Neuron (in vitro differentiated cells): ENCODE results near the gene CDYL.
"Not testable (repeated sequence)": the region's sequence is repeated elsewhere in the genome, so short reads cannot be mapped to it uniquely, and the experiment has no call there.

Experiments used
- H2AFZ ChIP-seq: one replicate; pipeline ENCODE4 v1.6.1; 2013; ENCODE audit warnings: low read depth, mild to moderate bottlenecking, inconsistent platforms, low read length, moderate library complexity
- H3K27me3 ChIP-seq: one replicate; pipeline ENCODE4 v1.6.1; 2013; ENCODE audit warnings: low read length; ENCODE audit not compliant: insufficient read depth
- H3K36me3 ChIP-seq: one replicate; pipeline ENCODE4 v1.6.1; 2013; ENCODE audit warnings: low read length; ENCODE audit not compliant: insufficient read depth
- H3K4me1 ChIP-seq: one replicate; pipeline ENCODE4 v1.6.1; 2013; ENCODE audit warnings: low read length; ENCODE audit not compliant: insufficient read depth
- H3K4me3 ChIP-seq: 2 replicates; pipeline ENCODE4 v1.5.1; 2013; ENCODE audit warnings: mild to moderate bottlenecking, low read length, moderate library complexity
- H3K9me3 ChIP-seq: one replicate; pipeline ENCODE4 v1.6.1; 2013; ENCODE audit warnings: low read length

CDYL gene

DNA sequence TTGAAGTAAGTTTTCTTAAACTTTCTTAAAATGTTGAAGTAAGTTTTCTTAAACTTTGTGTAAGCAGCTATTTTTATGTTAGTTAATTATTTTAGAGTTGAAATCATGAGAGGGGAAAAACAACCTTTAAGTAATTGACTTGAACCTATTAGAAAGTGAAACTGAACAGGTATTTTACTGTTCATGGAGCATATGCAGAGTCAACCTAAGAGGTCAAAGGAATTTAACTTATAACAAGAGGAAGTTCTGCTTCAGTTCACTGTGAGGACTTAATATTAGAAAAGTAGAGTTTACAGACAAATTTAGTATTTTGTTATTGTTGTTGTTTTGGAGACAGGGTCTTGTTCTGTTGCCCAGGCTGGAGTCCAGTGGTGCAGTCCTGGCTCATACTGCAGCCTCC is 38.0 kb downstream of the CDYL start:
- no peak overlapping the region for H3K4me3 ChIP-seq
- H3K27me3 ChIP-seq = no peaks in the 10 kb centered on the region
- no peak overlapping the region for H2AFZ ChIP-seq
- no peaks in the 10 kb centered on the region for H3K4me1 ChIP-seq
- H3K9me3 ChIP-seq = peaks cover 2% of the 10 kb centered on the region
- peaks cover 2% of the 10 kb centered on the region for H3K36me3 ChIP-seq

DNA sequence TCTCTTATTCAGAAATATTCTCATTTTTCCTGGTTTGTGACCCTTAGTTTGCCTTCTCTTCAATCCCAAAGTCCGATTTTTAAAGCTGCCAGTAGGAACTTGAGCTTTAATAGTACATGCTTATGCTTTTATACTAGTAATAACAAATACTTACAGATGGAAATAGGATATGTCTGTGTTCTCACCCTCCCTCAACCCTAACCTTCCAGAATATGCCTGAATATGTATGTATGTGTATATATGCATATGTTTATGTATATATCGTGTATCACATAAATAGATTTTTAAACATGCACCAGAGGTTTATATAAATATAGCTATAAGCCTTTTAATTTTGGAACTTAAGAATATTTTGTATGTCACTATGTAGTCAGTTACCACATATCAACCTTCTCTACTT is 38.8 kb downstream of the CDYL start:
- peaks cover 2% of the 10 kb centered on the region for H3K9me3 ChIP-seq
- H3K4me3 ChIP-seq = no peak overlapping the region
- H2AFZ ChIP-seq = no peak overlapping the region
- H3K27me3 ChIP-seq = no peaks in the 10 kb centered on the region
- H3K36me3 ChIP-seq = peaks cover 2% of the 10 kb centered on the region
- no peaks in the 10 kb centered on the region for H3K4me1 ChIP-seq

DNA sequence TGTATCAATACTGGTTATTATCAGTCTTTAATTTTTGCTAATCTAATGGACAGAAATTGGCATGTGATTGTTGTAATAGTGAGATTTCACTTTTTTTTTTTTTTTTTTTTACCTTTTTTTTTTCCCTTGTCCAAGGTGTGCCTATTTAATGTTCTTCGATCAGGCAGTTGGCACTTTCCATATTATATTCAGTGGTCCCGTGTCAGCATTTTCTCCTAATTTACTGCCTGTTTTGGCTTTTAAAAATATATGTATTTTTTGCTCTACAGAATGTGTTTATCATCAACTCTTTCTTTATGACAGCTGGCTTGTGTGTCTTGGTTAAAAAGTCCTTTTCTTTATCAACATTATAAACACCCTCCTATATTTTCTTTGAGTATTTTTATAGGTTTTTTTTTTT is 39.4 kb downstream of the CDYL start:
- Histone ChIP-seq H3K4me1 (no peaks in the 10 kb centered on the region), H3K27me3 (no peaks in the 10 kb centered on the region), H2AFZ (no peak overlapping the region), H3K9me3 (peaks cover 2% of the 10 kb centered on the region), H3K4me3 (no peak overlapping the region), H3K36me3 (peaks cover 2% of the 10 kb centered on the region)

GRCh38 chr6:4816904-4817303 is 40.7 kb downstream of the CDYL start:
- H3K36me3 ChIP-seq = peaks cover 2% of the 10 kb centered on the region
- H2AFZ ChIP-seq = no peak overlapping the region
- no peak overlapping the region for H3K4me3 ChIP-seq
- no peaks in the 10 kb centered on the region for H3K4me1 ChIP-seq
- no peaks in the 10 kb centered on the region for H3K27me3 ChIP-seq
- no peaks in the 10 kb centered on the region for H3K9me3 ChIP-seq

DNA sequence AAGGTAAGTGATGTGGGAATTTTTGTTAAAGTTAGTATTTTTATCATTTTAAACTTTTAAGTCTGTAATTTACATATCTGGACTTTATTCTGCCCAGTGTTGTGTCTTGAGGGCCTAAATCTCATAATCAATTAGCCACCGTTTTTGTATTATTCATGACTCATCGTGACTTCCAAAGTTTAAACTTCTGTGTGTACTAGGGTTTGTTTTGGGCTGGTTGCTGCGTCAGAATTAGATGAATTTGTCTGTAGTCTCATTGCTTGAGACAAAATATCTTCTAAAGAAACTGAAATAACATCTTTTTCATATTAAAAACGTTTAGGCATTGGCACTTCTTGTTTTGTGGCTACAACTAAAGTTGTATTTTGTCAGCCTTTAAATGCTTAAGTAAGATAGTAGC is 41.3 kb downstream of the CDYL start:
- no peak overlapping the region for H3K4me3 ChIP-seq
- no peak overlapping the region for H2AFZ ChIP-seq
- H3K27me3 ChIP-seq = no peaks in the 10 kb centered on the region
- no peaks in the 10 kb centered on the region for H3K9me3 ChIP-seq
- H3K36me3 ChIP-seq = peaks cover 2% of the 10 kb centered on the region
- H3K4me1 ChIP-seq = no peaks in the 10 kb centered on the region

GRCh38 chr6:4818272-4818938 is 42.2 kb downstream of the CDYL start:
- Histone ChIP-seq H2AFZ (no peak overlapping the region), H3K4me3 (no peak overlapping the region), H3K9me3 (no peaks in the 10 kb centered on the region), H3K36me3 (peaks cover 2% of the 10 kb centered on the region), H3K4me1 (no peaks in the 10 kb centered on the region), H3K27me3 (no peaks in the 10 kb centered on the region)

DNA sequence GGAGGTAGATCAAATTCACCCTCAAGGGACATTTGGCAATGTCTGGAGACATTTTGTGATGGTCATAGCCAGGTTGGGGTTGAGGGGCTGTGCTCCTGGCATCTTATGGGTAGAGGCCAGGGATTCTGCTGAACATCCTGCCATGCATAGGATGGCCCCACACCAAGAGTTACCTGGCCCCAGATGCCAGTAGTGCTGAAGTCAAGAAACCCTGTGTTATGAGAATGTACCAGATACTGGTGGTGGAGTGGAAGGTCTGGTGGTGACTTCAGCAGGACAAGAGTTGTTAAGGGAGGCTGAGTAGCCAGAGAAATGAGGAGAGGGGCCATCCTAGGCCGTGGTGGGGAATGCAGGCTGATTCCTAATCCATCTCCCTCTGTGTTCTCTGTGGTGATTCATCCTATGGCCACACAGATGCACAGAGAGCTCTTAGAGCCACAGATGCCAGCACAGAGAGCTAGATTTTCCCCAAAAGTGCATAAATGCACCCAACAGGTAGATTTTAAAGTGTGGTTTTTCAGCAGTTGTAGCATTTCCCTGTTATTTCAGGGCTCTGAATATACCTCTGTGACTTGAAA is 43.6 kb downstream of the CDYL start:
- H3K4me1 ChIP-seq = no peaks in the 10 kb centered on the region
- H3K36me3 ChIP-seq = peaks cover 2% of the 10 kb centered on the region
- no peak overlapping the region for H2AFZ ChIP-seq
- no peaks in the 10 kb centered on the region for H3K9me3 ChIP-seq
- H3K4me3 ChIP-seq = no peak overlapping the region
- no peaks in the 10 kb centered on the region for H3K27me3 ChIP-seq

GRCh38 chr6:4820704-4821276 is 44.6 kb downstream of the CDYL start:
- Histone ChIP-seq H3K4me1 (no peaks in the 10 kb centered on the region), H3K9me3 (no peaks in the 10 kb centered on the region), H3K27me3 (no peaks in the 10 kb centered on the region), H2AFZ (no peak overlapping the region), H3K4me3 (no peak overlapping the region), H3K36me3 (peaks cover 2% of the 10 kb centered on the region)

DNA sequence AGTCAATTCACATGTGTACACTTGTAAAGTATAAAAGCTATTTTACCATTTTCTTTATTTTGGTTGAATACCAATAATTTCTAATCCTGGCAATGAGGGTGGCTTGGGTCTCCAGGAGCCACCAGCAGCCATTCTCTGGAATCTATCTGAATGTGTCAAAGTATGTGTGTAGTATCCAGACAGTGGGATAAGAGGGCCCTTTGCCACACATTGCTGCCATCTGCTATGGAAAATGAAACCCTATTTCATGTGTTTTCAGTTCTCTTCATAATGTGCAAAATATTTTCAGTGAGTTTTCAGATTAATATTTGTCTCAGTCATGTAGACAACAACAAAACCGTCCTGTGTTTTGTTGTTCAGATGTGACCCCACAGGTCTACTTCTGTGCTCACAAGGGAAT is 46.3 kb downstream of the CDYL start:
- no peaks in the 10 kb centered on the region for H3K9me3 ChIP-seq
- no peaks in the 10 kb centered on the region for H3K4me1 ChIP-seq
- H3K4me3 ChIP-seq = no peak overlapping the region
- no peaks in the 10 kb centered on the region for H3K27me3 ChIP-seq
- H3K36me3 ChIP-seq = no peaks in the 10 kb centered on the region
- no peak overlapping the region for H2AFZ ChIP-seq

DNA sequence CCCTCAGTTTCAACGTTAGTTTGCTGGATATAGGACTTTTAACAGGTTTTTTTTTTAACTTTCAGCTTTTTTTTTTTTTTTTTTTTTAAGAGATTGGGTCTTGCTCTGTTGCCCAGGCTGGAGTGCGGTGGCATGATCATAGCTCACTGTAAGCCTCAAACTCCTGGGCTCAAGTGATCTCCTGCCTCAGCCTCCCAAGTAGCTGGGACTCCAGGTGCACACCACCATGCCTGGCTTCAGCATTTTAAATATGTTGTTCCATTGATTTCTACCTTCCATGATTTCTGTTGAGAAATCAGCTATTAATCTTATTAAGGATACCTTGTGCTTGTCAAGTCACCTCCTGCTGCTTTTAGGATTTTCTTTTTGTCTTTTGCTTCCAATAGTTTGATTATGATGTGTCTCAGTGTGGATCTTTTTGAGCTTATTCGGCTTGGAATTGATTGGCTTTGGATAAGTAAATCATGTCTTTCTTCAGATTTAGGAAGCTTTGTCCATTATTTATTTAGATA is 52.0 kb downstream of the CDYL start:
- Histone ChIP-seq H3K4me3 (no peak overlapping the region), H3K4me1 (no peaks in the 10 kb centered on the region), H2AFZ (no peak overlapping the region), H3K27me3 (no peaks in the 10 kb centered on the region), H3K9me3 (peaks cover 11% of the 10 kb centered on the region), H3K36me3 (no peaks in the 10 kb centered on the region)

GRCh38 chr6:4829089-4829488 is 52.9 kb downstream of the CDYL start:
- H3K9me3 ChIP-seq = peaks cover 11% of the 10 kb centered on the region
- H3K27me3 ChIP-seq = no peaks in the 10 kb centered on the region
- no peak overlapping the region for H3K4me3 ChIP-seq
- no peak overlapping the region for H2AFZ ChIP-seq
- no peaks in the 10 kb centered on the region for H3K4me1 ChIP-seq
- H3K36me3 ChIP-seq = no peaks in the 10 kb centered on the region

GRCh38 chr6:4835540-4835939 is 59.3 kb downstream of the CDYL start:
- not testable (repeated sequence) for H3K36me3 ChIP-seq, H3K27me3 ChIP-seq, H3K4me1 ChIP-seq, H3K9me3 ChIP-seq, H2AFZ ChIP-seq, H3K4me3 ChIP-seq

DNA sequence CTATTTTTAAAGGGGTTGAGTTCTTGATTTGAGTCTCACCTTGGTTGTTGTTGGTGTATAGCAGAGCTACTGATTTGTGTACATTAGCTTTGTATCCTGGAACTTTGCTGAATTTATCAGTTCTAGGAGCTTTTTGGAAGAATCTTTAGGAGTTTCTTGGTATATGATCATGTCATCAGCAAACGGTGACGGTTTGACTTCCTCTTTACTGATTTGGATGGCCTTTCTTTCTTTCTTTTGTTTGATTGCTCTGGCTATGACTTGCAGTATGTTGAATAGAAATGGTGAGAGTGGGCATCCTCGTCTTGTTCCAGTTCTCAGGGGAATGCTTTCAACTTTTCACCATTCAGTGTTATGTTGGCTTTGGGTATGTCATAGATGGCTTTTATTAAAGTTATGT is 64.0 kb downstream of the CDYL start:
- no peaks in the 10 kb centered on the region for H3K36me3 ChIP-seq
- H2AFZ ChIP-seq = no peak overlapping the region
- no peaks in the 10 kb centered on the region for H3K4me1 ChIP-seq
- H3K27me3 ChIP-seq = no peaks in the 10 kb centered on the region
- no peak overlapping the region for H3K4me3 ChIP-seq
- H3K9me3 ChIP-seq = peaks cover 12% of the 10 kb centered on the region
